ENCODE measurements around the gene SERPINE2. TPM values are rescaled to one million over a fixed set of nuclear protein-coding genes. Genes with fewer than 3 reads are reported as not detected.

SERPINE2 gene
- total RNA-seq, 2 donors from 2014 or later, result 1.6 to 4.4 TPM

DNA sequence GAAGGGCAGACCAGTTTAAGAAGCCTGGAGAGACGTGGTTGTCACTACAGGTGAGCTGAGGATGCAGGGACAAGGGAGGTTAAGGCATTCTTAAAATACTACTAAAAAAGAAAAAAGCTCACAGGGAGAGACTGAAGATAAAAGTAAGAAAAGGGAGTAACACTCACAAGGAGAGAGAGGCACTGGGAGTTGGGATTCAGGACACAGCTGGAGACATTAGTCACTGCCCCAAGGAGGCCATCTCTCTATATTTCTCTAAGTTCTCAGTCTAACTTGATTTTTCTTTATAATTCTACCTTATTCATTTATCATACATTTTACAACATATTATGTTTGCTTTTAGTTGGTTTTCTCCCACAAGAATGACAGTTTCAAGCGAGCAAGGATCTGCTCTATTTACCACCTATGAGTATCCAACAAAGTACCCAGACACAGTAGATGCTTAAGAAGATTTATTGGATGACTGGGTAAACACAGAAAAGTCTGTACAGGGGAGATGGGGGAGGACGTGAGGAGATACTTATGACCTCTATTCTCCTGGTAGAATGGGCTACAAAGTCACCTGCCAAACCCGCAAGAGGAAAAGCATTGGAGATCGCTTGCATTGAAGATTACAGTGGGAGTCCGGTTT lies 2.2 kb downstream of the SERPINE2 start:
- Histone ChIP-seq H3K9me3 (no peaks in the 10 kb centered on the region), H3K36me3 (replicated peaks in 1 of 2; ENCODE audit: insufficient read depth in 1 of 2, low read depth in 2 of 2) (no peaks in the 10 kb centered on the region), H3K27me3 (peaks cover 0 to 4% of the 10 kb centered on the region in 2 donors), H3K27ac (no peak overlapping the region), H3K4me1 (peaks cover 17% of the 10 kb centered on the region), H3K4me3 (no peak overlapping the region)
- WGBS, 2 donors, result 82% methylated on average over 6 of the region's 6 CpGs
- intact Hi-C loops (cut with DNase I), result no loop called here
- TF ChIP-seq POLR2A (IDR thresholded peaks at IDR 0.05) (no peak), CTCF (IDR thresholded peaks at IDR 0.05) (no peak)
- no peak for DNase-seq
- ATAC-seq, result no peak

DNA sequence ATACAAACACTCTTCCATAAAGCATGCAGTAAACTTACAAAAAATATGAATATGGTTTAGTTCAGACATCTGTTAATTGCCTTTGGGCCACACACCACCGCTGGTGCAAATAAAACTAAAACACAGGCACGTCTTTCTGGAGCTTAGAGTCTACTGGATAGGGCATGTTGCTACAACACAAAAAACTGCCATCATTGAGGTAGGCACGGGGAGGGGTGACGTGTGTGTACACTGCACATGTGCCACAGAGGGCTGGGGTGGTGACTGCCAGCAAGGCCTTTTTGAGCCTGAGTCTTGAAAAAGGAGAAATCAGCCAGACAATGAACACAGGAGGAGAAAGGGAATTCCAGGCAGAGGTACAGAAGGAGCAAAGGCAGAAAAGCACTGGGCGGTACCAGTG lies 5.1 kb downstream of the SERPINE2 start:
- ATAC-seq (no peak), DNase-seq (no peak)
- TF ChIP-seq POLR2A (IDR thresholded peaks at IDR 0.05), result no peak
- TF ChIP-seq CTCF (IDR thresholded peaks at IDR 0.05), result no peak
- Histone ChIP-seq H3K36me3 (replicated peaks in 1 of 2; ENCODE audit: insufficient read depth in 1 of 2, low read depth in 2 of 2) (no peaks in the 10 kb centered on the region), H3K27ac (no peak overlapping the region), H3K4me1 (peaks cover 12% of the 10 kb centered on the region), H3K9me3 (no peaks in the 10 kb centered on the region), H3K4me3 (no peak overlapping the region), H3K27me3 (peaks cover 0 to 4% of the 10 kb centered on the region in 2 donors)
- WGBS, 2 donors, result 81 to 85% methylated on average over 5 of the region's 5 CpGs
- intact Hi-C loops (cut with DNase I), result no loop called here

GRCh38 chr2:224033601-224034000 lies 5.5 kb downstream of the SERPINE2 start:
- WGBS, 2 donors, result 64 to 81% methylated on average over 3 of the region's 3 CpGs
- DNase-seq, result no peak
- intact Hi-C loops (cut with DNase I), result no loop called here

DNA sequence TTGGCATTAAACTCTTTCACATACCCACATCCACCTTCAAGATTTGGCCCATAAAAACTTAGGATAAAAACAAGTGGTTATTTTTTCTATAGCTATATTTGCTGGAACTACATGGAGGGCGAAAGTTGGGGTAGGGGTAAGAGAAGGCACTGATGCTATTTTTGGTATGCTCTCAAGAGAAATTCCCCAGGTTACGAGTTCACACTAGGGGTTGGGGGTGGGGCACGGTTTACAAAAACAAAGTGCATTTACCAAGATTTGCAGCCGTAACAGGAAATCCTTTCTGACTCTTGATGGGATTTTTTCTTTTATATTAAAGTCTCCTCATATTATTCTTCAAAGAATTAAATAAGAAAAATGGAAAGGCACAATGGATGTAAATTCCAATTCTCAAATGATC lies 6.8 kb downstream of the SERPINE2 start:
- TF ChIP-seq CTCF (IDR thresholded peaks at IDR 0.05) (no peak), POLR2A (IDR thresholded peaks at IDR 0.05) (no peak)
- H3K4me1 ChIP-seq, result no peaks in the 10 kb centered on the region
- no peak overlapping the region for H3K4me3 ChIP-seq
- no peaks in the 10 kb centered on the region for H3K9me3 ChIP-seq
- DNase-seq, result no peak
- no peak overlapping the region for H3K27ac ChIP-seq
- intact Hi-C loops (cut with DNase I), result no loop called here
- no peaks in the 10 kb centered on the region for H3K36me3 ChIP-seq (replicated peaks in 1 of 2; ENCODE audit: insufficient read depth in 1 of 2, low read depth in 2 of 2)
- ATAC-seq, result no peak
- H3K27me3 ChIP-seq, result peaks cover 0 to 4% of the 10 kb centered on the region in 2 donors
- 66 to 67% methylated on average over 4 of the region's 4 CpGs for WGBS, 2 donors

More at GRCh38 chr2:224033601-224034000, 5.5 kb downstream of the SERPINE2 start:
- Histone ChIP-seq H3K4me3 (no peak overlapping the region), H3K9me3 (no peaks in the 10 kb centered on the region), H3K27me3 (peaks cover 0 to 4% of the 10 kb centered on the region in 2 donors), H3K4me1 (peaks cover 9% of the 10 kb centered on the region), H3K27ac (no peak overlapping the region), H3K36me3 (replicated peaks in 1 of 2; ENCODE audit: insufficient read depth in 1 of 2, low read depth in 2 of 2) (no peaks in the 10 kb centered on the region)
- TF ChIP-seq CTCF (IDR thresholded peaks at IDR 0.05), result no peak
- no peak for TF ChIP-seq POLR2A (IDR thresholded peaks at IDR 0.05)
- ATAC-seq, result no peak

GRCh38 chr2:224031358-224031970 lies 7.6 kb downstream of the SERPINE2 start:
- TF ChIP-seq POLR2A (IDR thresholded peaks at IDR 0.05) (no peak), CTCF (IDR thresholded peaks at IDR 0.05) (no peak)

More at GRCh38 chr2:224031358-224031970, 7.6 kb downstream of the SERPINE2 start:
- ATAC-seq (no peak), DNase-seq (no peak)
- WGBS, 2 donors, result 74 to 83% methylated on average over 11 to 13 of the region's 13 CpGs
- H3K27me3 ChIP-seq, result peaks cover 0 to 4% of the 10 kb centered on the region in 2 donors
- H3K4me1 ChIP-seq, result no peaks in the 10 kb centered on the region
- no peaks in the 10 kb centered on the region for H3K9me3 ChIP-seq
- intact Hi-C loops (cut with DNase I), result no loop called here
- H3K4me3 ChIP-seq, result no peak overlapping the region
- H3K27ac ChIP-seq, result no peak overlapping the region
- H3K36me3 ChIP-seq (replicated peaks in 1 of 2; ENCODE audit: insufficient read depth in 1 of 2, low read depth in 2 of 2), result no peaks in the 10 kb centered on the region

Data from body of pancreas (tissue), 4 donors.